ENCODE measurements around the gene CLK2. TPM values are rescaled to one million over a fixed set of nuclear protein-coding genes. Genes with fewer than 3 reads are reported as not detected.
A peak's percentile ranks its signal among the peaks of the same experiment; 100 is the strongest.

CLK2 gene
- total and polyA plus RNA-seq, 2 of the 13 experiments (the other 11 are each of a cell fraction or from before 2014, with no cell fraction given): 20.1 to 73.5 TPM

GRCh38 chr1:155308493-155309422 is 35.5 kb upstream of the CLK2 start, which contains the start of gene FDPS (continued):
- TF ChIP-seq ZNF33A (CRISPR knock-in tag; IDR thresholded peaks at IDR 0.05; ENCODE audit: borderline replicate concordance) (no peak), RBFOX2 (IDR thresholded peaks at IDR 0.05; ENCODE audit: low read depth, low read length) (peak; percentile 74), FIP1L1 (IDR thresholded peaks at IDR 0.05; ENCODE audit: borderline replicate concordance, insufficient read depth, low read depth, low read length) (no peak), FOXK1 (CRISPR knock-in tag; IDR thresholded peaks at IDR 0.05; ENCODE audit: borderline replicate concordance, low read depth) (peak; percentile 81; the same call in 1 of the 2 replicates), GTF2F1 (IDR thresholded peaks at IDR 0.05; ENCODE audit: low read length) (0 out of 2 replicates have a peak, but pooled peaks have one; percentile 30), ESRRA (CRISPR knock-in tag; IDR thresholded peaks at IDR 0.05; ENCODE audit: low read depth) (peak; percentile 29; the same call in 1 of the 2 replicates), SIX1 (CRISPR knock-in tag; IDR thresholded peaks at IDR 0.05; ENCODE audit: borderline replicate concordance) (0 out of 2 replicates have a peak, but pooled peaks have one; percentile 8), MLXIP (CRISPR knock-in tag; IDR thresholded peaks at IDR 0.05; ENCODE audit: borderline replicate concordance) (no peak), ZSCAN31 (CRISPR knock-in tag; IDR thresholded peaks at IDR 0.05; ENCODE audit: low read depth) (0 out of 2 replicates have a peak, but pooled peaks have one; percentile 45), MIER2 (CRISPR knock-in tag; IDR thresholded peaks at IDR 0.05) (no peak), ASH2L (IDR thresholded peaks at IDR 0.05; ENCODE audit: insufficient read length, low read depth, low read length) (peak; percentile 59), JUNB (CRISPR knock-in tag; IDR thresholded peaks at IDR 0.05; ENCODE audit: borderline replicate concordance) (no peak), ZNF563 (CRISPR knock-in tag; IDR thresholded peaks at IDR 0.05) (0 out of 2 replicates have a peak, but pooled peaks have one; percentile 50), KDM2A (CRISPR knock-in tag; IDR thresholded peaks at IDR 0.05; ENCODE audit: borderline replicate concordance, low read depth) (peak; percentile 91), HDAC2 (CRISPR knock-in tag; IDR thresholded peaks at IDR 0.05) (peak; percentile 39; the same call in 1 of the 2 replicates), ZKSCAN8 (CRISPR knock-in tag; IDR thresholded peaks at IDR 0.05; ENCODE audit: borderline replicate concordance) (peak; percentile 27; the same call in 1 of the 2 replicates), ZNF83 (CRISPR knock-in tag; IDR thresholded peaks at IDR 0.05; ENCODE audit: borderline replicate concordance) (no peak), UBTF (CRISPR knock-in tag; IDR thresholded peaks at IDR 0.05) (no peak; the same call in 1 of the 2 replicates), ZNF800 (CRISPR knock-in tag; IDR thresholded peaks at IDR 0.05) (0 out of 2 replicates have a peak, but pooled peaks have one; percentile 72), MED1 (CRISPR knock-in tag; IDR thresholded peaks at IDR 0.05) (peak; percentile 87), EEA1 (CRISPR knock-in tag; IDR thresholded peaks at IDR 0.05; ENCODE audit: borderline replicate concordance) (no peak; the same call in 1 of the 2 replicates)

Data from HepG2 (cell line).